Kidney epithelial cell (primary cell): ENCODE measurements around the gene SGTA. TPM values are rescaled to one million over a fixed set of nuclear protein-coding genes. Genes with fewer than 3 reads are reported as not detected.
A peak's percentile ranks its signal among the peaks of the same experiment; 100 is the strongest.

Experiments used
- DNase-seq: peaks from one replicate; pipeline ENCODE4 v3.0.0-alpha.2; 2010; ENCODE audit warnings: low read depth
- H3K27me3 ChIP-seq: 2 replicates; pipeline ENCODE4 v1.6.0; 2011; ENCODE audit warnings: low read length; ENCODE audit not compliant: control insufficient read depth, insufficient read depth
- H3K36me3 ChIP-seq: 2 replicates; pipeline ENCODE4 v1.5.1; 2011; ENCODE audit warnings: low read length; ENCODE audit not compliant: control insufficient read depth, insufficient read depth
- H3K4me3 ChIP-seq: 2 replicates; pipeline ENCODE4 v1.5.1; 2011; ENCODE audit warnings: low read depth, mild to moderate bottlenecking, control low read depth, low read length
- CTCF ChIP-seq: IDR thresholded peaks from 2 replicates; pipeline ENCODE4 v1.5.1; 2011; ENCODE audit warnings: mild to moderate bottlenecking, moderate library complexity, low read length, control low read depth, inconsistent platforms; ENCODE audit not compliant: insufficient read depth, poor library complexity, severe bottlenecking
- total RNA-seq: library from RNA; depleted of rRNA; stranded (reverse); fragments of >200 nt; gene quantifications from 2 replicates; pipeline ENCODE4 v1.2.3, GENCODE V29; 2015

SGTA gene
- total RNA-seq, 1 donor from 2014 or later: 70.7 TPM

GRCh38 chr19:2726160-2726855 is 56.8 kb downstream of the SGTA start:
- no peaks in the 10 kb centered on the region for H3K36me3 ChIP-seq
- no peak overlapping the region for H3K4me3 ChIP-seq
- no peak for DNase-seq
- no peak for TF ChIP-seq CTCF
- peaks cover 33% of the 10 kb centered on the region for H3K27me3 ChIP-seq

GRCh38 chr19:2724148-2724557 is 58.9 kb downstream of the SGTA start:
- peak; percentile 20 for TF ChIP-seq CTCF
- Histone ChIP-seq H3K27me3 (peaks cover 44% of the 10 kb centered on the region), H3K36me3 (no peaks in the 10 kb centered on the region), H3K4me3 (no peak overlapping the region)
- no peak for DNase-seq

- no peaks in the 10 kb centered on the region for H3K36me3 ChIP-seq
- DNase-seq: no peak
- no peak overlapping the region for H3K4me3 ChIP-seq
- peaks cover 47% of the 10 kb centered on the region for H3K27me3 ChIP-seq
- no peak for TF ChIP-seq CTCF
Observed at GRCh38 chr19:2723747-2724146, 59.3 kb downstream of the SGTA start.

- DNase-seq: no peak
- no peak overlapping the region for H3K4me3 ChIP-seq
- H3K27me3 ChIP-seq: peaks cover 47% of the 10 kb centered on the region
- no peak for TF ChIP-seq CTCF
- no peaks in the 10 kb centered on the region for H3K36me3 ChIP-seq
Observed at GRCh38 chr19:2723345-2723715, 59.7 kb downstream of the SGTA start.

GRCh38 chr19:2722541-2723344 is 60.3 kb downstream of the SGTA start:
- Histone ChIP-seq H3K27me3 (peaks cover 46% of the 10 kb centered on the region), H3K36me3 (no peaks in the 10 kb centered on the region), H3K4me3 (no peak overlapping the region)
- DNase-seq: peak; percentile 45
- no peak for TF ChIP-seq CTCF
